ENCODE measurements around the gene MCM10.
"Not testable (repeated sequence)": the region's sequence is repeated elsewhere in the genome, so short reads cannot be mapped to it uniquely, and the experiment has no call there.

The MCM10 gene

GRCh38 chr10:13144814-13145213 lies 16.5 kb upstream of the MCM10 start:
- H3K4me3 ChIP-seq (ENCODE audit: low read depth, low read length), result no peak overlapping the region
- TF ChIP-seq CTCF (IDR thresholded peaks at IDR 0.05; ENCODE audit: borderline replicate concordance, insufficient read depth, low read depth, low read length), result no peak

GRCh38 chr10:13146379-13146778 lies 15.0 kb upstream of the MCM10 start:
- H3K4me3 ChIP-seq (ENCODE audit: low read depth, low read length), result no peak overlapping the region
- TF ChIP-seq CTCF (IDR thresholded peaks at IDR 0.05; ENCODE audit: borderline replicate concordance, insufficient read depth, low read depth, low read length), result no peak

GRCh38 chr10:13147161-13147560 lies 14.2 kb upstream of the MCM10 start:
- no peak for TF ChIP-seq CTCF (IDR thresholded peaks at IDR 0.05; ENCODE audit: borderline replicate concordance, insufficient read depth, low read depth, low read length)
- H3K4me3 ChIP-seq (ENCODE audit: low read depth, low read length), result no peak overlapping the region

- TF ChIP-seq CTCF (IDR thresholded peaks at IDR 0.05; ENCODE audit: borderline replicate concordance, insufficient read depth, low read depth, low read length), result no peak
- H3K4me3 ChIP-seq (ENCODE audit: low read depth, low read length), result no peak overlapping the region
Measured at GRCh38 chr10:13152296-13152695, 9.1 kb upstream of the MCM10 start.

- not testable (repeated sequence) for H3K4me3 ChIP-seq (ENCODE audit: low read depth, low read length)
Measured at GRCh38 chr10:13155860-13156259, 5.5 kb upstream of the MCM10 start.

- TF ChIP-seq CTCF (IDR thresholded peaks at IDR 0.05; ENCODE audit: borderline replicate concordance, insufficient read depth, low read depth, low read length), result no peak
- H3K4me3 ChIP-seq (ENCODE audit: low read depth, low read length), result no peak overlapping the region
Measured at GRCh38 chr10:13158401-13158800, 3.0 kb upstream of the MCM10 start.

- H3K4me3 ChIP-seq (ENCODE audit: low read depth, low read length), result peak overlapping the region; percentile 81
- no peak for TF ChIP-seq CTCF (IDR thresholded peaks at IDR 0.05; ENCODE audit: borderline replicate concordance, insufficient read depth, low read depth, low read length)
Measured at GRCh38 chr10:13161857-13162271, 506 bp downstream of the MCM10 start.

GRCh38 chr10:13163859-13164258 lies 2.5 kb downstream of the MCM10 start:
- TF ChIP-seq CTCF (IDR thresholded peaks at IDR 0.05; ENCODE audit: borderline replicate concordance, insufficient read depth, low read depth, low read length), result no peak
- H3K4me3 ChIP-seq (ENCODE audit: low read depth, low read length), result no peak overlapping the region
